WTC11 (cell line): Measurements from ENCODE around the gene FAM131C. TPM values are rescaled to one million over a fixed set of nuclear protein-coding genes. Genes with fewer than 3 reads are reported as not detected.
A peak's percentile ranks its signal among the peaks of the same experiment; 100 is the strongest.

Source experiments
- ATAC-seq: fragments of 200-7000 bp; cut with Tn5 transposase; 2 replicates; pipeline ENCODE4 v1.10.0; 2021; ENCODE audit warnings: mild to moderate bottlenecking, moderate library complexity
- CTCF ChIA-PET: fragments of 300-600 bp; sonication (Branson Sonifier 250); formaldehyde crosslinking; loops from one replicate; lab custom pipeline; 2021; ENCODE audit warnings: antibody characterized with exemption; lab: Charles Lee
- POLR2A ChIA-PET: fragments of 350-600 bp; sonication (Branson Sonifier 250); formaldehyde crosslinking; loops from one replicate; lab custom pipeline; 2021; ENCODE audit warnings: antibody characterized with exemption; lab: Charles Lee
- DNase-seq: peaks from one replicate; pipeline ENCODE4 v3.0.0; 2021; ENCODE audit warnings: low spot score
- H3K27ac Mint-ChIP-seq: 2 replicates; pipeline ENCODE4 v1.8.0; 2021; ENCODE audit warnings: mixed read lengths
- H3K27me3 Mint-ChIP-seq: 2 replicates; pipeline ENCODE4 v1.8.0; 2021; ENCODE audit warnings: low read depth, mild to moderate bottlenecking, moderate library complexity, mixed read lengths
- H3K36me3 Mint-ChIP-seq: 2 replicates; pipeline ENCODE4 v1.8.0; 2021; ENCODE audit warnings: mixed read lengths
- H3K4me1 Mint-ChIP-seq: 2 replicates; pipeline ENCODE4 v1.8.0; 2022; ENCODE audit warnings: mixed read lengths
- H3K4me3 Mint-ChIP-seq: 2 replicates; pipeline ENCODE4 v1.8.0; 2021; ENCODE audit warnings: mild to moderate bottlenecking, moderate library complexity, mixed read lengths
- H3K9me3 Mint-ChIP-seq: 2 replicates; pipeline ENCODE4 v1.8.0; 2021; ENCODE audit warnings: mixed read lengths
- CTCF ChIP-seq: fragments of 200-600 bp; IDR thresholded peaks from 2 replicates; pipeline ENCODE4 v1.8.0; 2022; ENCODE audit warnings: antibody characterized with exemption
- EMX1 ChIP-seq: fragments of 250-450 bp; sonication (Bioruptor Pico); IDR thresholded peaks from 2 replicates; pipeline ENCODE4 v1.8.0; 2021; ENCODE audit warnings: mild to moderate bottlenecking
- ETV6 ChIP-seq: sonication (generic); formaldehyde crosslinking; IDR thresholded peaks from 2 replicates; pipeline ENCODE4 v1.8.1; 2022; ENCODE audit warnings: mild to moderate bottlenecking, missing genetic modification reagents
- FOXP1 ChIP-seq: sonication (generic); formaldehyde crosslinking; IDR thresholded peaks from 2 replicates; pipeline ENCODE4 v1.8.0; 2022; ENCODE audit warnings: missing genetic modification reagents, mild to moderate bottlenecking, moderate library complexity, borderline replicate concordance
- GABPB1 ChIP-seq: sonication (generic); formaldehyde crosslinking; IDR thresholded peaks from 2 replicates; pipeline ENCODE4 v1.8.1; 2023; ENCODE audit warnings: mild to moderate bottlenecking, missing genetic modification reagents
- GRHL2 ChIP-seq: fragments of 250-450 bp; sonication (Bioruptor Pico); IDR thresholded peaks from 2 replicates; pipeline ENCODE4 v1.8.0; 2022; ENCODE audit warnings: mild to moderate bottlenecking, moderate library complexity; ENCODE audit not compliant: insufficient replicate concordance, severe bottlenecking
- KAT7 ChIP-seq: sonication (generic); formaldehyde crosslinking; IDR thresholded peaks from 2 replicates; pipeline ENCODE4 v1.8.1; 2023; ENCODE audit warnings: missing genetic modification reagents, mild to moderate bottlenecking, borderline replicate concordance
- MAX ChIP-seq: sonication (generic); formaldehyde crosslinking; IDR thresholded peaks from 2 replicates; pipeline ENCODE4 v1.8.0; 2022; ENCODE audit warnings: mild to moderate bottlenecking, missing genetic modification reagents
- MXD4 ChIP-seq: fragments of 250-450 bp; sonication (Bioruptor Pico); IDR thresholded peaks from 2 replicates; pipeline ENCODE4 v1.8.0; 2021; ENCODE audit warnings: mild to moderate bottlenecking, moderate library complexity, borderline replicate concordance
- NFYB ChIP-seq: sonication (generic); formaldehyde crosslinking; conservative IDR thresholded peaks from 2 replicates; pipeline ENCODE4 v1.8.0; 2022; ENCODE audit warnings: low read depth, missing genetic modification reagents
- NR1H2 ChIP-seq: sonication (generic); formaldehyde crosslinking; IDR thresholded peaks from 2 replicates; pipeline ENCODE4 v1.9.0; 2021; ENCODE audit warnings: mild to moderate bottlenecking, moderate library complexity, missing genetic modification reagents
- NR3C1 ChIP-seq: sonication (generic); formaldehyde crosslinking; conservative IDR thresholded peaks from 2 replicates; pipeline ENCODE4 v1.8.1; 2023; ENCODE audit warnings: low read depth, mild to moderate bottlenecking, missing genetic modification reagents
- OVOL2 ChIP-seq: fragments of 250-450 bp; sonication (Bioruptor Pico); IDR thresholded peaks from 2 replicates; pipeline ENCODE4 v1.9.0; 2021; ENCODE audit warnings: mild to moderate bottlenecking, borderline replicate concordance
- SMAD3 ChIP-seq: sonication (generic); formaldehyde crosslinking; IDR thresholded peaks from 2 replicates; pipeline ENCODE4 v1.8.0; 2022; ENCODE audit warnings: missing genetic modification reagents, mild to moderate bottlenecking, borderline replicate concordance
- SOX15 ChIP-seq: fragments of 250-450 bp; sonication (Bioruptor Pico); IDR thresholded peaks from 2 replicates; pipeline ENCODE4 v1.9.0; 2021; ENCODE audit warnings: mild to moderate bottlenecking
- SP1 ChIP-seq: sonication (generic); formaldehyde crosslinking; conservative IDR thresholded peaks from 2 replicates; pipeline ENCODE4 v1.8.1; 2022; ENCODE audit warnings: missing genetic modification reagents
- TEAD1 ChIP-seq: sonication (generic); formaldehyde crosslinking; IDR thresholded peaks from 2 replicates; pipeline ENCODE4 v1.8.0; 2022; ENCODE audit warnings: mild to moderate bottlenecking, missing genetic modification reagents
- TEAD4 ChIP-seq: sonication (generic); formaldehyde crosslinking; IDR thresholded peaks from 2 replicates; pipeline ENCODE4 v1.8.0; 2022; ENCODE audit warnings: mild to moderate bottlenecking, missing genetic modification reagents
- USF2 ChIP-seq: sonication (generic); formaldehyde crosslinking; IDR thresholded peaks from 2 replicates; pipeline ENCODE4 v1.8.1; 2023; ENCODE audit warnings: mild to moderate bottlenecking, missing genetic modification reagents, moderate library complexity
- ZMAT4 ChIP-seq: fragments of 250-450 bp; sonication (Bioruptor Pico); IDR thresholded peaks from 2 replicates; pipeline ENCODE4 v1.9.0; 2021; ENCODE audit warnings: mild to moderate bottlenecking
- ZNF138 ChIP-seq: sonication (generic); formaldehyde crosslinking; conservative IDR thresholded peaks from 2 replicates; pipeline ENCODE4 v1.8.1; 2022; ENCODE audit warnings: mild to moderate bottlenecking, moderate library complexity, missing genetic modification reagents
- ZNF263 ChIP-seq: sonication (generic); formaldehyde crosslinking; IDR thresholded peaks from 2 replicates; pipeline ENCODE4 v1.8.1; 2022; ENCODE audit warnings: low read depth, mild to moderate bottlenecking, moderate library complexity, missing genetic modification reagents
- ZNF317 ChIP-seq: sonication (generic); formaldehyde crosslinking; IDR thresholded peaks from 2 replicates; pipeline ENCODE4 v1.8.1; 2023; ENCODE audit warnings: low read depth, mild to moderate bottlenecking, moderate library complexity, missing genetic modification reagents, borderline replicate concordance
- ZNF396 ChIP-seq: fragments of 250-450 bp; sonication (Bioruptor Pico); IDR thresholded peaks from 2 replicates; pipeline ENCODE4 v1.8.0; 2021; ENCODE audit warnings: mild to moderate bottlenecking, moderate library complexity, borderline replicate concordance
- total RNA-seq: library from RNA; stranded (reverse); gene quantifications from 3 replicates; pipeline ENCODE4 v1.2.3, GENCODE V29; 2021
- TF ChIP-seq, protein P1 (sequence below): fragments of 250-450 bp; sonication (Bioruptor Pico); IDR thresholded peaks from 2 replicates; pipeline ENCODE4 v1.9.0; 2021; ENCODE audit warnings: moderate library complexity, mild to moderate bottlenecking, inconsistent platforms, borderline replicate concordance
- TF ChIP-seq, protein P2 (sequence below): sonication (generic); formaldehyde crosslinking; IDR thresholded peaks from 2 replicates; pipeline ENCODE4 v1.8.1; 2022; ENCODE audit warnings: low read depth, missing genetic modification reagents, borderline replicate concordance

The FAM131C gene
- total RNA-seq, 1 experiment from 2014 or later: 1.4 TPM

DNA sequence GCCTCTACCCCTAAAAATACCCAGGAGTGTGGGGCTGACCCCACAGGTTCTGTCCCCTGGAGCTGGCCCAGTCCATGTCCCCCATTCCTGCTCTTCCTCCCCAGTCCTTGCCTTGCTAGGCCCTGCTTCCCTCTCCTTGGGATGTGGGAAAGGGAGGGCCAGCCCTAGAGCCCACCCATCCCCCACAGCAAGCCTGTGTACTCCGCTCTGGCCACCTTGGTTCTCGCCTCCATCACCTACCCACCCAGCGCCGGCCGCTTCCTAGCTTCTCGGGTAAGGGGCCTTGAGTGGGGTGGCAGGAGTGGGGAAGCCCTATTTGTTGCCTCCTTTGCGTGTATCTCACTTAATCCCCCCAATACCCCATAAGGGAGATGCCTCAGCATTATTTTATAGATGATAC is 23.1 kb downstream of the FAM131C start:
- Mint-ChIP-seq H3K36me3 (no peaks in the 10 kb centered on the region), H3K27ac (no peak overlapping the region), H3K27me3 (peaks cover 8% of the 10 kb centered on the region), H3K4me3 (no peak overlapping the region; the same call in 1 of the 2 replicates), H3K9me3 (no peaks in the 10 kb centered on the region), H3K4me1 (peaks cover 13% of the 10 kb centered on the region)
- no peak for ATAC-seq
- ChIA-PET POLR2A (no interaction called here), CTCF (interaction anchor here (0.8 to 1.4 kb wide), 3 partner anchors 9 to 32 kb away, joined by 4 to 6 read pairs (median 6); no protein-coding TSS in a partner anchor)
- DNase-seq: no peak
- no peak for TF ChIP-seq TEAD1
- TF ChIP-seq ZNF263 (CRISPR knock-in tag): no peak
- TF ChIP-seq ZNF317: no peak
- TF ChIP-seq MAX: no peak
- no peak for TF ChIP-seq GRHL2
- no peak for TF ChIP-seq MXD4 (CRISPR knock-in tag)
- no peak for TF ChIP-seq ZNF138 (CRISPR knock-in tag)
- TF ChIP-seq, protein P1, sequence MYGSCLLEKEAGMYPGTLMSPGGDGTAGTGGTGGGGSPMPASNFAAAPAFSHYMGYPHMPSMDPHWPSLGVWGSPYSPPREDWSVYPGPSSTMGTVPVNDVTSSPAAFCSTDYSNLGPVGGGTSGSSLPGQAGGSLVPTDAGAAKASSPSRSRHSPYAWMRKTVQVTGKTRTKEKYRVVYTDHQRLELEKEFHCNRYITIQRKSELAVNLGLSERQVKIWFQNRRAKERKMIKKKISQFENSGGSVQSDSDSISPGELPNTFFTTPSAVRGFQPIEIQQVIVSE (CRISPR knock-in tag): no peak
- TF ChIP-seq NR1H2 (CRISPR knock-in tag): no peak
- no peak for TF ChIP-seq OVOL2
- no peak for TF ChIP-seq NR3C1 (CRISPR knock-in tag)

GRCh38 chr1:16048573-16049189 is 24.8 kb downstream of the FAM131C start:
- ChIA-PET POLR2A (no interaction called here), CTCF (interaction anchor here (0.6 to 2.1 kb wide), 11 partner anchors 11 to 257 kb away, joined by 3 to 7 read pairs (median 4); no protein-coding TSS in a partner anchor)
- Mint-ChIP-seq H3K4me1 (peaks cover 13% of the 10 kb centered on the region), H3K27ac (no peak overlapping the region), H3K36me3 (no peaks in the 10 kb centered on the region), H3K27me3 (peaks cover 8% of the 10 kb centered on the region), H3K4me3 (peak overlapping the region; percentile 69), H3K9me3 (no peaks in the 10 kb centered on the region)
- ATAC-seq (peak; percentile 95), DNase-seq (peak; percentile 98)
- no peak for TF ChIP-seq ZNF396 (CRISPR knock-in tag)
- TF ChIP-seq MAX: peak; percentile 52; the same call in 1 of the 2 replicates
- peak; percentile 55; the same call in 1 of the 2 replicates for TF ChIP-seq TEAD4 (CRISPR knock-in tag)
- TF ChIP-seq NFYB (CRISPR knock-in tag): no peak
- TF ChIP-seq SMAD3 (CRISPR knock-in tag): 0 out of 2 replicates have a peak, but pooled peaks have one; percentile 39
- TF ChIP-seq, protein P2, sequence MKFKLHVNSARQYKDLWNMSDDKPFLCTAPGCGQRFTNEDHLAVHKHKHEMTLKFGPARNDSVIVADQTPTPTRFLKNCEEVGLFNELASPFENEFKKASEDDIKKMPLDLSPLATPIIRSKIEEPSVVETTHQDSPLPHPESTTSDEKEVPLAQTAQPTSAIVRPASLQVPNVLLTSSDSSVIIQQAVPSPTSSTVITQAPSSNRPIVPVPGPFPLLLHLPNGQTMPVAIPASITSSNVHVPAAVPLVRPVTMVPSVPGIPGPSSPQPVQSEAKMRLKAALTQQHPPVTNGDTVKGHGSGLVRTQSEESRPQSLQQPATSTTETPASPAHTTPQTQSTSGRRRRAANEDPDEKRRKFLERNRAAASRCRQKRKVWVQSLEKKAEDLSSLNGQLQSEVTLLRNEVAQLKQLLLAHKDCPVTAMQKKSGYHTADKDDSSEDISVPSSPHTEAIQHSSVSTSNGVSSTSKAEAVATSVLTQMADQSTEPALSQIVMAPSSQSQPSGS (CRISPR knock-in tag): no peak
- no peak for TF ChIP-seq ZMAT4 (CRISPR knock-in tag)

DNA sequence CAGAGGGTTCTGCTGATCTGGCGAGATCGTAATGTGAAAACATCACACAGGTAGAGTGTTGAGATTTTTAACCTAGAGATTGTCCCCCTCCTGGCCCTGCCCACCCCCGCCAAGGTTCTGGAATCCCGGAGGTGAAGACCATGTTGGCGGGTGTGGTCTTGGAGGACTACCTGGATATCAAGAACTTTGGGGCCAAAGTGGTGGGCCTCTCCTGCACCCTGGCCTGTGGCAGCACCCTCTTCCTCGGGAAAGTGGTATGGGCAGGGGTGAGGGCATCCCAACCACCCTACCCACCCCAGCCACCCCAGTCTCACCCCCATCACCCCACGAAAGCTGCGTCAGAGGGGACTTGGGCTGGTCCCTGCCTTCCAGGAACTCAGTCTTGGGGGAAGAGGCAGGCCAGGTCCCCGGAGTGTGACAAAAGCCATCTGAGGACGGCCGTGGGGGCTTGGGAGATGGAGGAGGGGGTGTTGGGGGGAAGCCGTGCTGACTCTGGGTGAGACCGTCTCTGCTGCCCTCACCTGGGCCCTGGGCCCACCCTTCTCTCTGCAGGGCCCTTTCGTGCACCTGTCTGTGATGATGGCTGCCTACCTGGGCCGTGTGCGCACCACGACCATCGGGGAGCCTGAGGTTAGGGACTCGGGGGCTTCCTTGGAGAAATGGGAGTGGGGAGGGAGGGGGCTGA is 25.5 kb downstream of the FAM131C start:
- ChIA-PET CTCF (interaction anchor here (0.6 to 2.1 kb wide), 13 partner anchors 8 to 256 kb away, joined by 3 to 7 read pairs (median 4); no protein-coding TSS in a partner anchor), POLR2A (no interaction called here)
- H3K27me3 Mint-ChIP-seq: peaks cover 8% of the 10 kb centered on the region
- no peak overlapping the region for H3K27ac Mint-ChIP-seq
- no peak for DNase-seq
- peak; percentile 37 for ATAC-seq
- peaks cover 13% of the 10 kb centered on the region for H3K4me1 Mint-ChIP-seq
- no peaks in the 10 kb centered on the region for H3K36me3 Mint-ChIP-seq
- no peaks in the 10 kb centered on the region for H3K9me3 Mint-ChIP-seq
- peak overlapping the region; percentile 69 for H3K4me3 Mint-ChIP-seq
- no peak for TF ChIP-seq GABPB1 (CRISPR knock-in tag)
- TF ChIP-seq FOXP1 (CRISPR knock-in tag): no peak
- TF ChIP-seq SP1 (CRISPR knock-in tag): no peak
- TF ChIP-seq CTCF: no peak
- no peak for TF ChIP-seq USF2 (CRISPR knock-in tag)
- TF ChIP-seq KAT7 (CRISPR knock-in tag): no peak
- TF ChIP-seq EMX1: no peak
- TF ChIP-seq OVOL2: no peak
- TF ChIP-seq ETV6 (CRISPR knock-in tag): no peak
- TF ChIP-seq SOX15 (CRISPR knock-in tag): no peak
